BE2C (cell line): ENCODE results near the gene GALNT9.

Experiments
- DNase-seq: peaks from one replicate; pipeline ENCODE4 v3.0.0-alpha.2; 2020
- H3K27me3 ChIP-seq: fragments of 250-450 bp; sonication (Bioruptor Pico); 2 replicates; pipeline ENCODE4 v1.5.1; 2020; ENCODE audit warnings: mild to moderate bottlenecking
- H3K36me3 ChIP-seq: fragments of 250-450 bp; sonication (Bioruptor Pico); 2 replicates; pipeline ENCODE4 v1.5.1; 2020; ENCODE audit warnings: mild to moderate bottlenecking
- H3K4me1 ChIP-seq: fragments of 250-450 bp; sonication (Bioruptor Pico); 2 replicates; pipeline ENCODE4 v1.5.1; 2020
- H3K4me3 ChIP-seq: 2 replicates; pipeline ENCODE4 v1.5.1; 2011; ENCODE audit warnings: low read depth, low read length
- H3K9me3 ChIP-seq: fragments of 250-450 bp; sonication (Bioruptor Pico); 2 replicates; pipeline ENCODE4 v1.5.1; 2020
- CTCF ChIP-seq: IDR thresholded peaks from 2 replicates; pipeline ENCODE4 v1.5.1; 2012; ENCODE audit warnings: mild to moderate bottlenecking, low read depth, low read length

The GALNT9 gene

GRCh38 chr12:132345561-132346200 is 16.3 kb upstream of the GALNT9 start:
- DNase-seq: no peak
- H3K4me3 ChIP-seq: no peak overlapping the region
- H3K4me1 ChIP-seq: no peaks in the 10 kb centered on the region
- H3K36me3 ChIP-seq: no peaks in the 10 kb centered on the region
- H3K27me3 ChIP-seq: peaks cover 59% of the 10 kb centered on the region
- no peaks in the 10 kb centered on the region for H3K9me3 ChIP-seq
- TF ChIP-seq CTCF: no peak

- H3K27me3 ChIP-seq: peaks cover 65% of the 10 kb centered on the region
These were observed 15.7 kb upstream of the GALNT9 start for GRCh38 chr12:132345126-132345525.

GRCh38 chr12:132344601-132345000 is 15.2 kb upstream of the GALNT9 start:
- Histone ChIP-seq H3K9me3 (no peaks in the 10 kb centered on the region), H3K4me1 (no peaks in the 10 kb centered on the region), H3K4me3 (no peak overlapping the region), H3K27me3 (peaks cover 70% of the 10 kb centered on the region), H3K36me3 (no peaks in the 10 kb centered on the region)
- TF ChIP-seq CTCF: no peak
- DNase-seq: no peak

More at GRCh38 chr12:132345126-132345525, 15.7 kb upstream of the GALNT9 start:
- TF ChIP-seq CTCF: no peak
- Histone ChIP-seq H3K9me3 (no peaks in the 10 kb centered on the region), H3K4me1 (no peaks in the 10 kb centered on the region), H3K4me3 (no peak overlapping the region), H3K36me3 (no peaks in the 10 kb centered on the region)
- no peak for DNase-seq

- Histone ChIP-seq H3K9me3 (no peaks in the 10 kb centered on the region), H3K27me3 (peaks cover 74% of the 10 kb centered on the region), H3K4me1 (no peaks in the 10 kb centered on the region), H3K36me3 (no peaks in the 10 kb centered on the region), H3K4me3 (no peak overlapping the region)
- no peak for TF ChIP-seq CTCF
- no peak for DNase-seq
These were observed 14.8 kb upstream of the GALNT9 start for GRCh38 chr12:132344181-132344580.

- no peaks in the 10 kb centered on the region for H3K9me3 ChIP-seq
- no peak for TF ChIP-seq CTCF
These were observed 14.1 kb upstream of the GALNT9 start for GRCh38 chr12:132343294-132344004.

More at GRCh38 chr12:132343294-132344004, 14.1 kb upstream of the GALNT9 start:
- H3K4me1 ChIP-seq: no peaks in the 10 kb centered on the region
- H3K4me3 ChIP-seq: no peak overlapping the region
- DNase-seq: no peak
- H3K27me3 ChIP-seq: peaks cover 76% of the 10 kb centered on the region
- H3K36me3 ChIP-seq: no peaks in the 10 kb centered on the region
